ENCODE measurements around the gene TRIM33. TPM values are rescaled to one million over a fixed set of nuclear protein-coding genes. Genes with fewer than 3 reads are reported as not detected.

TRIM33 gene
- total and polyA plus RNA-seq, 2 of the 13 experiments (the other 11 are each of a cell fraction or from before 2014, with no cell fraction given), result 35.5 to 42.2 TPM

DNA sequence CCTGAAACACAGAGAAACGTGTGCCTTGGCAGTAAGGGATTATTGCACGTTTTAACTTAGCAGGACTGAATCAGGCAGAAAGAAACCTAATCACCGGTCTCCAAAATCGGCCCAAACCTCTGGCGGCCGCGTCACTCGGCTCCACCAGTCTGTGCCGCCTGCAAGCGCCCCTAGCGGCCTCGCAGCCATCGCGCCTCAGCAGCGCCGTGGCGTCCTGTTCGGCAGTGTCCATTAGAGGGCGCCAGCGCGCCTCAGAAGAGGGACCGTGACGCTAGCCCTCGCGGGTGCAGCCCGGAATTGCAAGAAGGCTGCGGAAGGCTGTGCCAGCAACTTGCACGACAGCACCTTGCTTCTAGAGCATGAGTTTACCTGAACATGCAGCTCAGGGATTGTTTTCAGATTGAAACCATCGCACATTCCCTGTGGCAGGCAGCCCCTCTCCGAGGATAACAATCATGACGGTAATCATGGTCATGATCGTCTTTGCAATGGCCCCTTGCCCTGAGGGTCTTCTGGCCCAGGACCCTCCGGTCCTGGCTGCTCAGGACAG lies 164.4 kb downstream of the TRIM33 start (continued):
- TF ChIP-seq HOXA9 (CRISPR knock-in tag; IDR thresholded peaks at IDR 0.05; ENCODE audit: borderline replicate concordance), result no peak
- TF ChIP-seq, protein P1, sequence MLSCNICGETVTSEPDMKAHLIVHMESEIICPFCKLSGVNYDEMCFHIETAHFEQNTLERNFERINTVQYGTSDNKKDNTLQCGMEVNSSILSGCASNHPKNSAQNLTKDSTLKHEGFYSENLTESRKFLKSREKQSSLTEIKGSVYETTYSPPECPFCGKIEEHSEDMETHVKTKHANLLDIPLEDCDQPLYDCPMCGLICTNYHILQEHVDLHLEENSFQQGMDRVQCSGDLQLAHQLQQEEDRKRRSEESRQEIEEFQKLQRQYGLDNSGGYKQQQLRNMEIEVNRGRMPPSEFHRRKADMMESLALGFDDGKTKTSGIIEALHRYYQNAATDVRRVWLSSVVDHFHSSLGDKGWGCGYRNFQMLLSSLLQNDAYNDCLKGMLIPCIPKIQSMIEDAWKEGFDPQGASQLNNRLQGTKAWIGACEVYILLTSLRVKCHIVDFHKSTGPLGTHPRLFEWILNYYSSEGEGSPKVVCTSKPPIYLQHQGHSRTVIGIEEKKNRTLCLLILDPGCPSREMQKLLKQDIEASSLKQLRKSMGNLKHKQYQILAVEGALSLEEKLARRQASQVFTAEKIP (CRISPR knock-in tag; IDR thresholded peaks at IDR 0.05; ENCODE audit: borderline replicate concordance), result no peak
- peak; percentile 83 for TF ChIP-seq GABPB1 (CRISPR knock-in tag; IDR thresholded peaks at IDR 0.05)
- TF ChIP-seq NR2F2 (IDR thresholded peaks at IDR 0.05; ENCODE audit: borderline replicate concordance, low read depth), result no peak
- no peak for TF ChIP-seq ZNF577 (CRISPR knock-in tag; IDR thresholded peaks at IDR 0.05; ENCODE audit: borderline replicate concordance, low read depth)
- peak; percentile 63; the same call in 1 of the 2 replicates for TF ChIP-seq MXD4 (CRISPR knock-in tag; IDR thresholded peaks at IDR 0.05)
- no peak for TF ChIP-seq ZNF367 (CRISPR knock-in tag; IDR thresholded peaks at IDR 0.05; ENCODE audit: borderline replicate concordance)
- TF ChIP-seq, protein P2, sequence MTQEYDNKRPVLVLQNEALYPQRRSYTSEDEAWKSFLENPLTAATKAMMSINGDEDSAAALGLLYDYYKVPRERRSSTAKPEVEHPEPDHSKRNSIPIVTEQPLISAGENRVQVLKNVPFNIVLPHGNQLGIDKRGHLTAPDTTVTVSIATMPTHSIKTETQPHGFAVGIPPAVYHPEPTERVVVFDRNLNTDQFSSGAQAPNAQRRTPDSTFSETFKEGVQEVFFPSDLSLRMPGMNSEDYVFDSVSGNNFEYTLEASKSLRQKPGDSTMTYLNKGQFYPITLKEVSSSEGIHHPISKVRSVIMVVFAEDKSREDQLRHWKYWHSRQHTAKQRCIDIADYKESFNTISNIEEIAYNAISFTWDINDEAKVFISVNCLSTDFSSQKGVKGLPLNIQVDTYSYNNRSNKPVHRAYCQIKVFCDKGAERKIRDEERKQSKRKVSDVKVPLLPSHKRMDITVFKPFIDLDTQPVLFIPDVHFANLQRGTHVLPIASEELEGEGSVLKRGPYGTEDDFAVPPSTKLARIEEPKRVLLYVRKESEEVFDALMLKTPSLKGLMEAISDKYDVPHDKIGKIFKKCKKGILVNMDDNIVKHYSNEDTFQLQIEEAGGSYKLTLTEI (CRISPR knock-in tag; conservative IDR thresholded peaks at IDR 0.05), result no peak
- peak; percentile 72; the same call in 1 of the 2 replicates for TF ChIP-seq MIXL1 (CRISPR knock-in tag; IDR thresholded peaks at IDR 0.05)
- peak; percentile 61; the same call in 1 of the 2 replicates for TF ChIP-seq ZIK1 (CRISPR knock-in tag; IDR thresholded peaks at IDR 0.05; ENCODE audit: borderline replicate concordance, low read depth)
- no peak; the same call in 1 of the 2 replicates for TF ChIP-seq SMAD1 (CRISPR knock-in tag; IDR thresholded peaks at IDR 0.05; ENCODE audit: borderline replicate concordance, low read depth)
- no peak for TF ChIP-seq SRF (IDR thresholded peaks at IDR 0.05; ENCODE audit: low read depth, low read length)
- TF ChIP-seq FOSL2 (CRISPR knock-in tag; IDR thresholded peaks at IDR 0.05), result peak; percentile 71
- peak; percentile 93 for TF ChIP-seq SALL1 (CRISPR knock-in tag; IDR thresholded peaks at IDR 0.05)
- TF ChIP-seq MAFK (conservative IDR thresholded peaks at IDR 0.05 in 1 of 2, IDR thresholded peaks at IDR 0.05 in 1 of 2; ENCODE audit: low read length in 2 of 2), result no peak
- TF ChIP-seq RAD21 (CRISPR knock-in tag; IDR thresholded peaks at IDR 0.05), result peak; percentile 99
- 0 out of 2 replicates have a peak, but pooled peaks have one; percentile 29 for TF ChIP-seq NCOA1 (CRISPR knock-in tag; IDR thresholded peaks at IDR 0.05)
- TF ChIP-seq, protein P3, sequence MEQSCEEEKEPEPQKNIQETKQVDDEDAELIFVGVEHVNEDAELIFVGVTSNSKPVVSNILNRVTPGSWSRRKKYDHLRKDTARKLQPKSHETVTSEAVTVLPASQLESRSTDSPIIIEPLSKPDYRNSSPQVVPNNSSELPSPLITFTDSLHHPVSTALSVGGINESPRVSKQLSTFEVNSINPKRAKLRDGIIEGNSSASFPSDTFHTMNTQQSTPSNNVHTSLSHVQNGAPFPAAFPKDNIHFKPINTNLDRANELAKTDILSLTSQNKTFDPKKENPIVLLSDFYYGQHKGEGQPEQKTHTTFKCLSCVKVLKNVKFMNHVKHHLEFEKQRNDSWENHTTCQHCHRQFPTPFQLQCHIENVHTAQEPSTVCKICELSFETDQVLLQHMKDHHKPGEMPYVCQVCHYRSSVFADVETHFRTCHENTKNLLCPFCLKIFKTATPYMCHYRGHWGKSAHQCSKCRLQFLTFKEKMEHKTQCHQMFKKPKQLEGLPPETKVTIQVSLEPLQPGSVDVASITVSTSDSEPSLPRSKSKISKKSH (CRISPR knock-in tag; IDR thresholded peaks at IDR 0.05; ENCODE audit: borderline replicate concordance), result no peak
- TF ChIP-seq ZNF382 (CRISPR knock-in tag; IDR thresholded peaks at IDR 0.05; ENCODE audit: borderline replicate concordance), result no peak
- TF ChIP-seq KDM5B (CRISPR knock-in tag; IDR thresholded peaks at IDR 0.05; ENCODE audit: borderline replicate concordance), result peak; percentile 87; the same call in 1 of the 2 replicates
- TF ChIP-seq BRCA1 (CRISPR knock-in tag; IDR thresholded peaks at IDR 0.05), result peak; percentile 97
